ENCODE results near the gene AFG3L2.
A peak's percentile ranks its signal among the peaks of the same experiment; 100 is the strongest.
"Not testable (repeated sequence)": the region's sequence is repeated elsewhere in the genome, so short reads cannot be mapped to it uniquely, and the experiment has no call there.

The AFG3L2 gene

DNA sequence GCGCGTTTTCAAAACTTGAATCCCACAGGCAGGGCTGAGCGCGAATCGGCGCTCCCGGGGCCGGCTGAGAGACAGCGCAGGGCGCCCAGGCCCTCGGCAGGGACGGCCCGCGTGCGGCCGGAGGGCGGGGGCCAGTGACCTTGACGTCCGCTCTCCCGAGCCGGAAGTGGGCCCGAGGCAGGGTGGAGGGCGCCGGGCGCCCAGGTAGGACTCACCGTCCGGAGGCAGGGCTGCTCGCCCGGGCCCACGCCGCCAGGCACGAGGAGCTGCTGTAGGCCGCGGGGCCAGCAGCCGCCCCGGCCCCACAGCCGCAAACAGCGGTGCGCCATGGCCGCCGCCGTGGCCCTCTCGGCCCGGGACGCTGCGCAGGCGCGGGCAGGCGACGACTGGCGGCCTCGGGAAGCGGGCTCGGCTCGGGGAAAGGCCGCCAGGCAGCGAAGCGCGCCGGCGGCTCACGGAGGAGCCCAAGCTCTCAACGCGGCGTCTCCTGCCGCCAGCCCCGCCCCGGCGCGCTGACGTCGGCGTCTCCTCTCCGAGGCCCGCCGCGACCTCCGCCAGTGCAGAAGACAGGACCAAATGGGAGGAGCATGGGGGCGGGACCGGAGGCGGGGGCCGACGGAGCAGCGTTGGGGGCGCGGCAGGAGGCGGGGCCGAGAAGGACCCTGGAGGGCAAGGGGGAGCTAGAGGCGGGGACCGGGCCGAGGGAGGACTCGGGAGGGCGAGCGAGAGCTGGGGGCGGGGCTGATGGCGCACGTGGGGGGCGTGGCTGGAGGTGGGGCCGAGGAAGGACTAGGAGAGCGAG is at the start of gene AFG3L2:
AFG3L2 (minus strand) TSS at position 474 of the 802 bp plus-strand sequence; CDS start at position 329, 145 bp downstream.
- peak; percentile 60 to 100 (median 99) for DNase-seq

DNA sequence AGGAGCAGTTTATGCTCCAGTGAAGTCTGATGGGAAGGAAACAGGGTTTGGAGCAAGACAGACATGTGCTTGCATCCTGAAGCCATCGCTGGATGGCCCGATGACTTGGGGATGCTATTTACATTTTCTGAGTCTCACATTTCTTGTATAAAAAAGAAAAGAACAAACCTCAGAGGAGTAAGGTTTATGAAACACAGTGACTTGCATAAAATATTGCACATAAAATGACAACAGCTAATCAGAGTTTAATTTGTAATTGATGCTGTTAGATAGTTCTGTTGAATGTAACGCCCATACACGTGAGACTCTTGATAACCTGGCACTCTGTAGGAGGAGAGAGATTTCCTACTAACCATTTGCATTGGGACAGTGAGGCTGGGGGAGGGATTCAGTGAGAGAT is 47.2 kb upstream of the AFG3L2 start:
- no peak for DNase-seq

DNA sequence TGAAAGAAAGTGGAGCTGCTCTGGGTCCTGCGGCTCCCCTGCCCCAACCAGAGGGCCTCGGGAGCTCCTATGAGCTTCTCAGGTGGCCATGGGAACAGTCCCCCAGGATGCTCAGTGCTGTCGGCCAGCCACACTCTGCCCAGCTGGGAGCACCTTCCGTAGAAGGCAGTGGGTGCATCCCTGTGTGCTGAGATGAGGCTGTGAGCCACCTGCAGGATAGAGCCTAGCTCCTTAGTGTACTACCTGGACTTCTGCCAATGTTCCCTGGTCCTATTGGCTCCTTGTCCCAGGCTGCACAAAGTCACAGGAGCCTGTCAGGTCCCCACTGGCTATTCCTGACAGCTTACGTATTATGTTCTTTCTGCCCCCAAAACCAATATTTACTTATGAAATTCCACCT is 46.8 kb upstream of the AFG3L2 start:
- peak in 1 of 56 donors; percentile 20 for DNase-seq

DNA sequence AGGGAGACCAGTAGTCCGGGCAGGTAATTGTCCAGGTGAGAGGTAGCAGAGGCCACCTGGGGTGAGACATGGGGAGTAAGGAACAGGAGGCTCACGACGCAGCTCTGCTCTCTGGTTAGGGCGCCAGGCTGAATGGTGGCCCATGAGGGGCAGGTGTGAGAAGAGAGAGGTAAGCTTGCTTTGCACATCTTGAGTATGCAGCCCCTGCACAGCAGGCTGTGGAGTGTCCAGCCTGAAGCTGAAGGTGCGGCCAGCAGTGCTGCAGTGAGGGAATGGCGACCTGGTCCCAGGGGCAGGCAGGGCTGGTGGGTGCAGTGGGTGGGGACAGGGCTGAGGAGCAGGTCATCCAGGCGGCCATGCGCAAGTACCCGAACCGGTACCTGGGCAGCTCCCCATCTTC is 46.4 kb upstream of the AFG3L2 start:
- no peak for DNase-seq

DNA sequence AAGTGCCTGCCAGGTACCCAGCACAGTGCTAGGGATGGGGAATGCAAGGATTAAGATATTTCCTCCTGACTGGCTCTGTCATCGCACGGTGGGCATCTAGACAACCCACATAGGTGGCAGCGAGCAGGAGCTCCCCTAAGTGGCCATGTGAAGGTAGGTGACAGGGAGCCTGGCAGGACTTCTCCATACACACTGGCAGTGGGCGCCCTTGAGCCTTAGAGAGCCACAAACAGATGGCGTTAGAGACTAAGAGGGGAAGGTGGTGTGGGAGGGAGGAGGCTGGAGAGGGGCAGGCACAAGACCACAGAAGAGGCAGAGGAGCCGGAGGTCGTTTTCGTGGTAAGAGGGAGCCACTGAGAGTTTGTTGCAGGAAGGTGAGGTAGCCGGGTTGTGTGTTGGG is 45.9 kb upstream of the AFG3L2 start:
- DNase-seq, result no peak

DNA sequence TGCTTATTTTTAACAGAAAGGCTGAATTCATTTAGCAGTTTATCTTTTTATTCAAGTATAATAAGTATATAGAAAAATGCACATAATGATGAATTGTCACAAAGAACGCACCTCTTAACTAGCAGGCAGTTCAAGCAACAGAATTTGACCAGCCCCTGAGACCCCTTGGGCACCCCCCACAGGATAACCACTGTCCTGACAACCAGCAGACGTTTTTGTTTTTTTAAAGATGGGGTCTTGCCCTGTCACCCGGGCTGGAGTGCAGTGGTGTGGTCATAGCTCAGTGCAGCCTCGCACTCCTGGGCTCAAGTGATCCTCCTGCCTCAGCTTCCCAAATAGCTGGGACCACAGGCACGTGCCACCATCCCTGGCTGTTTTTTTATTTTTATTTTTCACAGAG is 44.7 kb upstream of the AFG3L2 start:
- no peak for DNase-seq

DNA sequence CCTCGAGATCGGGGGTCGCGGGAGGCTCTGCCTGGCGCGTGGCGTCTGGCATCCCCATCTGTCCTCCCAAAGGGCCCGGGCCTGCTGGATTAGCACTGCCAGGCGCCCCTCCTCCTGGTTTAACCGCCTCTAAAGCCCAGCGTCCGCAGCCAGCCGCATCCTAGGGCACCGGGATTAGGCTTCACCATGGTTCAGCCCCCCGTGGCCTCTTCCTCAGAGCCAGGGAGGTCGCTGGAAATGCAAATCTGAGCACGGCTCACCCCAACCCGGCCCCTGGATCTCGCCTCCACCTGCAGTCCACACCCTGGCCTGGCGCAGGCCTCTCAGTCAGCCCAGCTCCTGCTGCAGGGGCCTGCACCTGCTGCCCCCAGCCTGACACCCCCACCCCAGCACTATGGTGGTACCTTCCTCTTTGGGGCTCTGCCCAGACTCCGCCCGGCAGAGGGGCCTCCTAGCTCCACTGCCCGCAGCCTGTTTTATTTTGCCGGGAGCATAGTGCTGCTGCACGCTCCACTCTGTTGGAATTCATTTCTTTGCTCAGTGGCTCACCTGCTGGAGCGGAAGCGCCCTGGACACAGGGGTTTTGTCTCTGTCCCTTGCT is 43.9 kb upstream of the AFG3L2 start:
- DNase-seq, result peak in 24 of 56 donors; percentile 14 to 75 (median 36)

DNA sequence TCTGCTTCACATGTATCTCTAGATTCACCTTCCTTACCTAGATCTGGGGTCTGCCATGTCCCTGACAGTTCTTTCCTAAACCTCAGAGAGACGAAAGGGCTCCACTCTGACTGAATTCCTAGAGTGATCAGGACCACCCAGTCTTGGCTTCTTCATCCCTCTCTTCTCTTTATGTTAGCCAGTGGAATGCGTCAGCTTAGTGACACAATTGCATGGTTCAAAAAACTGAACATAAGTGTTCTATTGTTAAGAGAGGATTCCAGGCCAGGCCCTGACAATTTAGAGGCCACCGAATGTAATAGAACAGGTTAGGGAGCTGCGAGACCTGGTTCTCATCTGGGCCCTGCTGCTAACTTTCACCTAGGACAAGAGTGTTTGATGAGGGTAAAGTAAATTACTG is 40.7 kb upstream of the AFG3L2 start:
- no peak for DNase-seq

DNA sequence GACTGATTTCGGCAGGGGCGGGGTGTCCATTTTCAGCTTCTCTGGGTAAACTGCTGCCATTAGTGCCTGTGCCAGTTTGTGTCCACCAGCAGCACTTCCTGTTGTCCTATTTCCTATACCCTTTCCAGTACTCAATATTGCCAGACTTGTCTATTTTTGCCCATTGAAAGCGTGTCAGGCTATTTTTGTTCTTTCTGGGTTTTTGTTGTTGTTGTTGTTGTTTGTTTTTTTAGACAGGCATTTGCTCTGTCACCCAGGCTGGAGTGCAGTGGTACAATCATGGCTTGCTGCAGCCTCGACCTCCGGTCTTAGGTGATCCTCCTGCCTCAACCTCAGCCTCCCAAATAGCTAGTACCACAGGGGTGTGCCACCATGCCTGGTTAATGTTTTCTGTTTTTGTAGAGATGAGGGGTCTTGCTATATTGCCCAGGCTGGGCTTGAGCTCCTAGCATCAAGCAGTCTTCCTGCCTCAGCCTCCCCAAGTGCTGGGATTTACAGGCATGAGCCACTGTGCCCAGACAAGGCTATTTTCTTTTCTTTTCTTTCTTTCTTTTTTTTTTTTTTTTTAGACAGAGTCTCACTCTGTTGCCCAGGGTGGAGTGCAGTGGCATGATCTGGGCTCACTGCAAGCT is 39.2 kb upstream of the AFG3L2 start:
- DNase-seq, result no peak

DNA sequence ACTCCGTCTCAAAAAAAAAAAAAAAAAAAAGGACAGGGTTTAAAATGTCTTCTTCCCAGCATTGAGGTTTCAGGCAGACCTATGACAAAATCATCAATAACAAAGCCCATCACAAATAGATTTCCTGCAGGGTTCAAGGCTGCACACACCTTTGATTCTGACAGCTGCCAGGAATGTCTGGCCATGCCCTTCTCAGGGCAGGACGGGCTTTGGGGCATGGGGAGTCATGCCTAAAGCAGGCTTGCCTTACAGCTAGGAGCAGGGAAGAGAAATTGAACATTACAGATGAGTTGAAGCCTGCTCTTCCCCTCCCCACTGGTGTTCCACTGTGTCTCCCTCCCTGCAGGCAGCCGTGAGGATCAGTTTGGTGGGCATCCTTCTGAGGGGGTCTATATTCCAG is 34.4 kb upstream of the AFG3L2 start:
- DNase-seq, result no peak

DNA sequence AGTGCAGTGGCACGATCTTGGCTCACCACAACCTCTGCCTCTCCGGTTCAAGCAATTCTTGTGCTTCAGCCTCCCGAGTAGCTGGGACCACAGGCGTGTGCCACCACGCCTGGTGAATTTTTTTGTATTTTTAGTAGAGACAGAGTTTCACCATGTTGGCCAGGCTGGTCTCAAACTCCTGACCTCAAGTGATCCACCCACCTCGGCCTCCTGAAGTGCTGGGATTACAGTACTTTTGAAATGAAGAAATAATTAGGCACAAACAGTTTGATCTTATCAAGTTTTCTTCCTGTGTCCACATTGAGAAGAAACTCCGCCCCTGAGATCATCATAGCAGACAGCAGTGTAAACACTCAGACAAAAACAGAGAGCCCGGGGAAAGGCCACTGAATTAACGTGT is 33.7 kb upstream of the AFG3L2 start:
- DNase-seq, result not testable (repeated sequence)

DNA sequence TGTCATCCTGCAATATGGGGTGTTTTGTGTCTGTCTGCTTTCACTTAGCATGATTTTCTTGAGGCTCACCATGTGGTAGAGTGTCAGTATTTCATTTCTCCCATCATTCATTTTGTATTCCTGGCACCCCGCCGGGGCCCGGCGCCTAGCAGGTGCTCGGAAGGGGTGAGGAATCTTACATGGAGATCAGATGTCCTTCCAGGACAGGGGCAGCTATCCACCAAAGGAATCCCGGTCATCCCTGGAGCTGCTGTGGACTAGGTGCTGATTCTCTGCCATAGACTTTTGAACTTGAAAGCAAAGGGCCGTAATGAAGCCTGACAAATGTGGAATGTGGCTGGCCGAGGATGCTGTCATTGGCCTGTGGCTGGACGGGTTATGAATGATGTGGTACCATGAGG is 33.1 kb upstream of the AFG3L2 start:
- DNase-seq, result peak in 1 of 56 donors; percentile 4

DNA sequence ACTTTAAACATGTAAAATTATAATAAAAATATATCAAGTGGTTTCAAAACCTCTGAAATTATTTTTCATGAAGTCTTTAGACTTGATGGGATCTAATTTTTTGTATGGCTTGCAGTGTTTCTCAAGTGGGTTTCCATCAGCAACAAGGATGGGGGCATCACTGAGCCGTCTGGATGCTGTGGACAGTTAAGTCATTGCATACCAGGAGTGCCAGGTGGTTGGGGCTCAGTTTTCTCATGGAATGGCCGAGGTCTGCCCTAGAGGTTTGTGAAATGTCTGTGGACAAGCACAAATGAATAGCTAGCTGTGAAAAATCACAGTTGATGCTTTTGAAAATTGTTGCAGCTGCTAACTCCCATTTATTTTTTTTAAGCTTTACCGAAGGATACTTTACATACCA is 32.4 kb upstream of the AFG3L2 start:
- DNase-seq, result no peak

DNA sequence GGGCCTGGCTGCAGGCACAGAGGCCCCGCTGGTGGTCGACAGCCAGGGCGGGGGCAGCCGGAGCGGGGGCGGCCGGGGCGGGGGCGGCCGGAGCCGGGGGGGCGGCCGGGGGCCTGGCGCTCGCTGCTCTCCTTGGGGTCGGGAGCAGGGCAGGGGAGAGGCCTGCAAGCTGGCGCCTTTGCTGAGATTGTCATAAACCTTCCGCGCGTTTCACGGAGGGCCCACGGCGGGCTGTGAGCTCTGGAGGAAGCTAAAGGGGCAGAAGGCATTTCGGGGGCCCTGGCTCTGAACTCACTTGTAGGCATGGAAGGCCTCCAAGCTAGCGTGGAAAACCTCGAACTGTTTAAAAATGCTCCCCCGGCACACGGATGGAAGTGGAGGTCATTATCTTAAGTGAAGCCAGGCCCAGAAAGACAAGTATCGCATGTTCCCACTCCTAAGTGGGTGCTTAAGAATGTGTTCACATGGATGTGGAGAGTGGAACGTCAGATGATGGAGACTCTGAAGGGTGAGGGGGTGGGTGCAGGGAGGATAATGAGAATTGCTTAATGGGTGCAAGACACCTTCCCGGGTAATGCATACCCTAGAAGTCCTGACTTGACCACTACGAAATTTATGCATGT is 31.3 kb upstream of the AFG3L2 start:
- peak in 8 of 56 donors; percentile 39 to 68 (median 55) for DNase-seq

DNA sequence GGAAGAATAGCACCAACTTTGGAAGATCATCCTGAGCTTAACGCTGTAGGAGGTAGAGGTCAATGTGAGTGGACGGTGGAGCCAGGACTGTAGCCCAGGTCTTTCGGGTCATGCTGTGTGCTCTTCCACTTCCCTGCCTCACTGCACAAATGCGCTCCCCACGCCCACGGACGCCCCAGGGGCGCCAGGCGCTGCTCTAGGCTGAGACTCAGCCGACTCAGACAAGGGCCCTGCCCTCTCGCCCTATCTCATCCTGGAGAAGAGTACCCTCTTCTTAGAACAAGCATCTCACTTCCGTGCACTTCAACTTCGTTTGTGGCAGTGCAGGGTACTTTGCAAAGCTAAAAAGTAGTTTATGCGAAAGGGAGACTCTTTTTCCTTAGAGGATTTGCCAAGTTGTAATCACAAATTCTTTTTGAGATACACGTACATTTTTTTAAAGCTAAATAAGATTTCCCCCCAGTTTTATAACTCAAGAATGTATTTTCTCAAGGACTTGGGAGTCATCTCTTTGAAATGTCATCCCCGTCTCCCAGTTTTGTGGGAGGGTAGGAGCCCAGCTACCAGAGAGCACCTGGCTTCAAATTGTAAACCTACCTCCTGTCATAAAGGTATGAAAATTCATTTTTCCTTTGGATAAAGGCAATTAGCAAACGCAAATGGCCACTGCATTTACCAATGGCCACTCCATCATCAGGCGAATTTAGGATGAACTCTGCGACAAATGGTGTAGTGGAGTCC is 29.5 kb upstream of the AFG3L2 start:
- no peak for DNase-seq

DNA sequence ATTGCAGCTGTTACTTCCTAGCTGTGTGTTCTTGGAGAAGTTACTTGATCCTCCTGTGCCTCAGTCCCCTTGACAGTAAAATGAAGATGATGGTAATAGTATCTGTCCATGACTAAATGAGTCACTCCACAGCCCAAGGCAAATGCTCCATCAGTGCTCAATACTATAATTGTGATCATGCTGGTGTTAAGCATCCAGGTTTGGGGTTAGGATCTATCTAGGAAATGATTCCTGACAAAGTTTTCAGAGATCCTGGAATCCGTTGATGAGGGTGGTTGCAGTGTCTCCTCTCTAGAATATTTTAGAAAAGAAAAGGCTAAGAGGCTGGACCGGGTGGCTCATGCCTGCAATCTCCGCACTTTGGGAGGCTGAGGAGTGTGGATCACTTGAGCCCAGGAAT is 28.0 kb upstream of the AFG3L2 start:
- DNase-seq, result no peak

DNA sequence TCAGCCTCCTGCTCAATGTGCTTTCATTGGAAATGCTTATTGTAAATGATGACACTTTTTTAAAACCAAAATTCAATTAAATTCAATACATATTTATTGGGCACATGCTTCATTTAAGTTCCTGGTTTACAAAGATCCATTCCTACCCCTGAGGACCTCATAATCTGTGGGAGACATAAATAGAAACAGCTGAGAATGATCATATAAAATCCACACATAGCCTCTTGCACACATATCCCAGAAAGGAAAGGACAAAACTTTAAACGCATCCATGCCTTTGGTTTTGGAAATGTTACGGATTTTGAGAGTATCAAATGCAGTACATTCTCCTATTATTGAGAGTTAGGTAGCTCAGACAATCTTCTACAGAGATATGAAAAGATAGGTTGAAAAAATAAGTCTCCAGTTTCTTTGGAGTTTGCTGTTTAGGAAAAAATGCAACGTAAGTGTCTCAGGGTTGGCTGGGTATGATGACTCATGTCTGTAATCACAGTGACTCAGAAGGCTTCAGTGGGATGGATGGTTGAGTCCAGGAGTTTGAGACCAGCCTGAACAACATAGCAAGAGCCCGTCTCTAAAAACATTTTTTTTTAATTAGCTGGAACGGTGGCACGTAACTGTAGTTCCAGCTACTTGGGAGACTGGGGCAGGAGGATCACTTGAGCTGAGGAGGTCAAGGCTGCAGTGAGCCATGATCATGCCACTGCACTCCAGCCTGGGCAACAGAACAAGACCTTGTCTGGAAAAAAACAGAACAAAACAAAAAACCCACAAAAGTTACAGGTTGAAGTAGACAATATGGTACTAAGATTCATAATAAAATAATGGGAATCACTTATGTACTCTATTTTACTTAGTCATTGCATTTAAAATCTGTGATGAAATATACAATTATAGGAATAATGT is 26.8 kb upstream of the AFG3L2 start:
- DNase-seq, result no peak

DNA sequence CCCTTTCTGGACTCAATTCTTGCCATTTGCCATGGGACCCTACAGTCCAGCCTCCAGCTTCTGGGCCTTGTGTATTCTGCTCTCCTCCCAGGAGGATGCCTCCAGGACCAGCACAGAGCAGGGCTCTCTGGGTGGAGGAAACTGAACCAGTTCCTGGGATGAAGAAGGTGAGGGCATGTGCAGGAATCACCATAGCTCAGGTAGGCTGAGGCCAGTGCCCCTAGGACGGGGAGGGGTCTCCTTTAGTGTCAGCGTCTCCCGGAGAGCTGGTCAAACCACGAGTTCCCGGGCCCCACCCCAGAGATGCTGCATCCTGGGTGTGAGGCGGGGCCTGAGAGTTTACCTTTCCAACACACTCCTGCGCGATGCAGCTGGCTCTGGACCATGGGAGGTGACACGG is 24.9 kb upstream of the AFG3L2 start:
- no peak for DNase-seq

DNA sequence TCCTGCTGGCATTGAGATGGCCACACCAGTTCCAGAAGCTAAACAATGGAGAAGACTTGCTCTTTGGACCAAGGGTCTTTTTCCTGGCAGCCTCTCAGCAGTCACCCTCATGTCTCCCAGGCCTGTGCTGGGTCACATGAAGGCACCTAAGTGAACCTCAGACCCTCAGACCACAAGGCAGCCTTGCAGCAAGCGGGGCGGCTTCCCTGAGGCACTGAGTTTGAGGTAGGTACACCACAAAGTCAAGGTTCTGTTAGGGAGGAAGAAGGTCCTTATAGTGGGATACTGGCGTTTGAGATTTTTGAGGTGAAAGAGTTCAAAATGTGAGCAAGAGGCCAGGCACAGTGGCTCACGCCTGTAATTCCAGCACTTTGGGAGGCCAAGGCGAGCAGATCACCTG is 22.2 kb upstream of the AFG3L2 start:
- no peak for DNase-seq

DNA sequence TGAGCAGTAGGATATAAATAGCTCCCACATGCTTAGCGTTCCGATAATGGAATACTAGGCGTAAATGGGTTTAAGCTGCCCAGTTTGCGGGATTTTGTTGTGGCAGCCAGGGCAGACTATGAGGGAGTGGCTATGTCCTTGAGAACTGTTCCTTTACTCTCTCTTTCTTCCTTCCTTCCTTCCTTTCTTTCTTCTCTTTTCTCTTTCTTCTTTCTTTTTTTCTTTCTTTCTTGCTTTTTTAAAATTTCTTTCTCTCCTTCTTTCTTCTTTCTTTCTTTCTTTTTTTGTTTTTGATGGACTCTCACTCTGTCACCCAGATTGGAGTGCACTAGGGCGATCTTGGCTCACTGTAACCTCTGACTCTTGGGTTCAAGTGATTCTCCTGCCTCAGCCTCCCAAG is 21.6 kb upstream of the AFG3L2 start:
- no peak for DNase-seq
